GM12875 (cell line): Measurements from ENCODE around the gene PITRM1.
"Not testable (repeated sequence)": the region's sequence is repeated elsewhere in the genome, so short reads cannot be mapped to it uniquely, and the experiment has no call there.

ENCODE experiments used
- H3K4me3 ChIP-seq: one replicate; pipeline ENCODE4 v1.5.1; 2011; ENCODE audit warnings: low read depth, low read length, control low read depth
- TF ChIP-seq, protein P1 (sequence below): IDR thresholded peaks from 2 replicates; pipeline ENCODE4 v1.5.1; 2011; ENCODE audit warnings: low read depth, mild to moderate bottlenecking, control low read depth, inconsistent platforms, low read length, moderate library complexity, borderline replicate concordance; ENCODE audit not compliant: insufficient read depth

The PITRM1 gene

DNA sequence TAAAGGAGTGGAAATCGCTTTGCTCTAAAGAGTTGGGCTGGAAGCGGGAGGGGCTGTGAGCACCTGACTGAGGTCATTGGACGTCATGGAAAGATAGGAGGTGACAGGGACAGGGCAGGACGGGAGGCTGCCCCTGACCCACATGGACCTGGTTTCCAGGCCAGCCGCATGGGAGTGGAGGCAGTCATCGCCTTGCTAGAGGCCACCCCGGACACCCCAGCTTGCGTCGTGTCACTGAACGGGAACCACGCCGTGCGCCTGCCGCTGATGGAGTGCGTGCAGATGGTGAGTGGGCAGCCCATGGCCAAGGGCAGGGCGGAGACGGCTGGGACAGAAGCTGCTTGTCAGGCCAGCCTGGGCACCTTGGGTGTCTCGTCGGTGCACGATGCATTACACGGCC is 63.4 kb downstream of the PITRM1 start:
- no peak overlapping the region for H3K4me3 ChIP-seq
- TF ChIP-seq, protein P1, sequence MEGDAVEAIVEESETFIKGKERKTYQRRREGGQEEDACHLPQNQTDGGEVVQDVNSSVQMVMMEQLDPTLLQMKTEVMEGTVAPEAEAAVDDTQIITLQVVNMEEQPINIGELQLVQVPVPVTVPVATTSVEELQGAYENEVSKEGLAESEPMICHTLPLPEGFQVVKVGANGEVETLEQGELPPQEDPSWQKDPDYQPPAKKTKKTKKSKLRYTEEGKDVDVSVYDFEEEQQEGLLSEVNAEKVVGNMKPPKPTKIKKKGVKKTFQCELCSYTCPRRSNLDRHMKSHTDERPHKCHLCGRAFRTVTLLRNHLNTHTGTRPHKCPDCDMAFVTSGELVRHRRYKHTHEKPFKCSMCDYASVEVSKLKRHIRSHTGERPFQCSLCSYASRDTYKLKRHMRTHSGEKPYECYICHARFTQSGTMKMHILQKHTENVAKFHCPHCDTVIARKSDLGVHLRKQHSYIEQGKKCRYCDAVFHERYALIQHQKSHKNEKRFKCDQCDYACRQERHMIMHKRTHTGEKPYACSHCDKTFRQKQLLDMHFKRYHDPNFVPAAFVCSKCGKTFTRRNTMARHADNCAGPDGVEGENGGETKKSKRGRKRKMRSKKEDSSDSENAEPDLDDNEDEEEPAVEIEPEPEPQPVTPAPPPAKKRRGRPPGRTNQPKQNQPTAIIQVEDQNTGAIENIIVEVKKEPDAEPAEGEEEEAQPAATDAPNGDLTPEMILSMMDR: no peak

DNA sequence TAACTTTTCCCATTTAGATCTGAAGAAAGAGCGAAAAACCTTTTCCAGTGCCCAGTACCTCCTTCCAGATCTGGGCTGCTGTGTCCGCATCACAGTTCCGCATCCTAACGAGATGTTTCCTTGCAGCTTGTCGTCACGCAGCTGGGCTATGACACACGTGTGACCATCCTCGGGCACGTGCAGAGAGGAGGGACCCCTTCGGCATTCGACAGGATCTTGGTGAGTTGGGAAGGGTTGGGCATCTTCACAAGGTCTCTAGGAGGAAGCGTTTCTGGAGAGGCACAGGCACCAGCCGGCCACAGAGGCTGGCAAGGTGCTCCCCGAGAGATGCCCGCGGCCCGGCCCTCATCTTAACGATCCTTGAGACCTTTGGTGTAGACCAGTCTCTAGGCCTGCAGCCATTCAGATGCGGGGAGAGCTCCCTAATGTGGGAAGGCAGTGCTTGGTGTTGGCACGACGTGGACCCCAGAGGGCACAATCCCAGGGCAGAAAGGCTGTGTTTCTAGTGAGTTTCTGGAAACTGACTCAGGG is 63.9 kb downstream of the PITRM1 start:
- no peak overlapping the region for H3K4me3 ChIP-seq
- TF ChIP-seq, protein P1: no peak

- no peak overlapping the region for H3K4me3 ChIP-seq
Observed at GRCh38 chr10:3108033-3108432, 64.5 kb downstream of the PITRM1 start.

DNA sequence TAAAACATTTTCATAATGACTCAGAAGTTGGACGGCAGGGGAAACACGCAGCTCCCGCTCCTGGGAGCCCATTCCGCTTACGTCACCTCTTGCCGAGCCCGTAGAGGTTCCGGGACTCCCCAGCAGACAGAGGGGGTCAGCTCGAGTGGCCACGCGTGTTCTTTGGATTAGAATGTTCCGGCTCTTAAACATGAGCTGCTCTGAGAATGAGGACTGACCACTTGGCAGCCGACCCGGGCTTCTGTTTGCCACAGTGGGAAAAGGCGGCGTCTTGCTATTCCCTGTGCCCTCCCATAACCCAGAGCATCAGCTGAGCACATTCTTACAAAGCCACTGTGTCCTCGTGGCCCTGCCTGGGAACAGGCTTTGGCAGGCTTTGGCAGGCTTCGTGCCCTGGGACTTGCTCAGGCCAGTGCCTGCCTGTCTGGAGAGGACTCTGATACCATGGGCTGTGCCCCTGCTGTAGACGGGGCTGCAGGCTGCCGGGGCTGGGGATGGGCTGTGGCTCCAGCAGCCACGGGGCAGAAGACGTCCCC is 65.1 kb downstream of the PITRM1 start:
- no peak overlapping the region for H3K4me3 ChIP-seq
- TF ChIP-seq, protein P1: no peak

More at GRCh38 chr10:3108033-3108432, 64.5 kb downstream of the PITRM1 start:
- TF ChIP-seq, protein P1: no peak

DNA sequence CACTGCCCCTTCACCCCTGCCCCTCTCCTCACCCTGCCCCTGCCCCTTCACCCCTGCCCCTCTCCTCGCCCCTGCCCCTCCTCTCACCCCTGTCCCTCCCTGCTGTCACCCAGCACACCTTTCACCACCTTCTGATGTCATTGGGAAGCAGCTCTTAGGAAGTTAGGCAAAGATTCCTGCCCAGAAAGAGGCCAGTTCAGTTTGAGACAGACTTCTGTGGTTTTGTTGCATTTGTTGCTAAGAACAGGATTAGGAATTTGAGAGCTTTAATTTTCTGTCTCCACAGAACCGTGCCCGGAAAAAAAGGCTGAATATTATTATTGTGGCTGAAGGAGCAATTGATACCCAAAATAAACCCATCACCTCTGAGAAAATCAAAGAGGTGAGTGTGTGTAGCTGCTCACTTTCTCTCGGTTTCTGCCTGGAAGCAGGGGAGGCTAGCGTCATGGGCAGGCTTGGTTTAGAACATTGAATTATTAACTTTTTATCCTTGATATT is 65.6 kb downstream of the PITRM1 start:
- TF ChIP-seq, protein P1: no peak
- no peak overlapping the region for H3K4me3 ChIP-seq

DNA sequence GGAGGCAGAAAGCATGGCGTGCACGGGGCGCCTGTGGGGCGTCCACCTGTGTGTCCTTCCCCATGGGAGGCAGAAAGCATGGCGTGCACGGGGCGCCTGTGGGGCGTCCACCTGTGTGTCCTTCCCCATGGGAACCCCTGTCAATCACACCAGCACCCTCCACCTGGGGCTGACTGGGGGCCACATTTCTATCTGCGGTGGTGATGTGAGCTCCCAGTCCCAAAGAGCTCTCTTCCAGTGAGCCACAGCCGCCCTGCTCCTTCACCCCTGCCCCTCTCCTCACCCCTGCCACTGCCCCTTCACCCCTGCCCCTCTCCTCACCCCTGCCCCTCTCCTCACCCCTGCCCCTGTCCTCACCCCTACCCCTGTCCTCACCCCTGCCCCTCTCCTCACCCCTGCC is 66.3 kb downstream of the PITRM1 start:
- not testable (repeated sequence) for H3K4me3 ChIP-seq

DNA sequence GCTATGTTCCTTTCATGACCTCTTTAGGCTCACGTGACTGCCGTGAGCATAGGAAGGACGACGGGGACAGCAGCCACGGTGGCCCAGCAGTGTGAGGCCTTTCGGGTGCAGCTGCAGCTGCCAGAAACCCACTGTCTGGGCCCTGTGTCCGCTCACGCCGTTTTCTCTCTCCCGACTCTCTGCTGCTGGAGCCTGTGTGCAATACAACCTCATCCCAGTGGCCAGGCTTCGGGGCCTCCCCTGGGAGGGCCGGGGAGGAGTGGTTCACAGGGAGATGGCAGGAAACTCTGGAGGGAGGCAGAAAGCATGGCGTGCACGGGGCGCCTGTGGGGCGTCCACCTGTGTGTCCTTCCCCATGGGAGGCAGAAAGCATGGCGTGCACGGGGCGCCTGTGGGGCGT is 66.7 kb downstream of the PITRM1 start:
- TF ChIP-seq, protein P1: no peak
- H3K4me3 ChIP-seq: no peak overlapping the region
